GM19238 (cell line): ENCODE results near the gene IL1RL1.
"Not testable (repeated sequence)": the region's sequence is repeated elsewhere in the genome, so short reads cannot be mapped to it uniquely, and the experiment has no call there.

Experiments used
- DNase-seq: peaks from one replicate; pipeline ENCODE4 v3.0.0; 2011; ENCODE audit warnings: low spot score; ENCODE audit not compliant: insufficient read length

IL1RL1 gene

DNA sequence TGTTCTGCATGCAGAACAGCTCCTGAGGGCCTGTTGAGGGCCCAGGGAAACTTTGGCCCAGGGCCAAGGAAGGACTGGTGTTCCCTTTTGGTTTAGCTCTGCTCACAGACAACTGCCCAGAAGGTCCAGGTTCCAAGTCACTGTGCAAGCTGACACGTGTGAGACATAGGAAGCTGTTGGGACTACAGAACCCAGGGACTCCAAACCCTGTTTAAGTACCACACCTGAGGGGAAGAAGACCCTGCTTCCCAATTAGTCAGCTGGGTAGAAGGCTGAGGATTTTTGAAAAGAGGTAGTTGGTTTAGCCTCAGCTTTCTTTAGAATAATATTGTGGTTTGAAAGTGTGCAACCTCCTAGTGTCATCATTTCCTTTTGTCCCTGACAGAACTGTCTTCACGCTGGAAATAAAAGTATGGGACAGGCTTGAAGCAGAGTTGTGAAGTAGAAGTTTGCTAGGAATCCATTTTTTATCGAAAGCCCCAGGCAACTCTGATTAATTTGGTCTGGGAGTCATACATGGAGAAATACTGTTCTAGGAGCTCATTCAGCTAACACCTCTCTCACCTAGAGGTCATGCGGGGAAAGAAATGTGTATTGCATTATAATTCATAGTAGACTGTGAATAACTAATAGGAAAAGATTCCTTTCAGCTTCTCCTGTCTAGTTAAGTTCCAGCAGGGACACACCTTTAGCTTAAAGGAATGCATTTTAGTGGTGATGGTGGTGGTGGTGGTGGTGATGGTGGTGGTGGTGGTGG, 19.9 kb upstream of the IL1RL1 start:
- no peak for DNase-seq

- no peak for DNase-seq
These were observed 16.4 kb upstream of the IL1RL1 start for GRCh38 chr2:102294802-102295489.

- no peak for DNase-seq
These were observed 15.8 kb upstream of the IL1RL1 start for GRCh38 chr2:102295566-102295965.

- DNase-seq = no peak
These were observed 14.9 kb upstream of the IL1RL1 start for GRCh38 chr2:102296449-102296848.

GRCh38 chr2:102297891-102298290, 13.5 kb upstream of the IL1RL1 start:
- no peak for DNase-seq

DNA sequence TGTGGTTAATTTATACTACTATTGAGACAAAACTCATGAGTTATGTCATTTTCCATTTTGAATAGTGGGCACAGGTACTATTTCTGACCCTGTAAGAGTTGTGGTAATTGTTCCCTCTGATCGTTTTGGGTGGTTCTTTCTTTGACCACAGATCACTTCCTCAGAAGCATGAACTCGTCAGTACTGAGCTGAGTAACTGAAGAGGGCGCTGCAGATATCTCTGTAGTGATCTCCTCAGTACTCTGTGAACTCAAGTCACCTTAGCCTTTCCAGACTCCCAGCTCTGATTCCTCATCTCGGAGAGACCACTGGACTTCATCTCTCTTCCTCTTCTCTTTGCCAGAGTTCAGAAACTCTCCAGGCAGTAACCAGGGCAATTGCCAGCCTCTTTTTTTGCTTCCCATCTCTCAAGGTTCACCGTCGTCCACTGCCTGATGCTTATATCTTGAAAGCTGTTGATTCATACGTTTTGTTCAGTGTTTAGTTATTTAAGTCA, 9.4 kb upstream of the IL1RL1 start:
- DNase-seq = no peak

- no peak for DNase-seq
These were observed 8.9 kb upstream of the IL1RL1 start for GRCh38 chr2:102302458-102302857.

DNA sequence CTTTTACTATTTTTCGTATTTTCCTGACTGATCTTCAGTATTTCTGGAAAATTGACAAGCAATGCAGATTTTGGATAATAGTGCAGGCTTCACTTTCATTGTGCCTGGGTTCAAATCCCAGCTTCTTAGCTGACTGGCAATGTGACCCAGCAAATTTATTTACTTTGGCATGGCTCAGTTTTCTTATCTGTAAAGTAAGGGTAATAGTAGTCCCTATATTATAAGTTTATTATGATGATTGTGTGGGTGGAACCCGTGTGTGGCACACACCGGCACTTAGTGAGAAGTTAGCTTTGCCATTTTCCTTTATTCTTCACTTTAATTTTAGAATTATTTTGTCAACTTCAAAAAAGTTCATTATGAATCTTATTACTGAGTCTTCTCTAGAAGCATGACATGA, 7.8 kb upstream of the IL1RL1 start:
- no peak for DNase-seq

- no peak for DNase-seq
These were observed 7.1 kb upstream of the IL1RL1 start for GRCh38 chr2:102304268-102304667.

DNA sequence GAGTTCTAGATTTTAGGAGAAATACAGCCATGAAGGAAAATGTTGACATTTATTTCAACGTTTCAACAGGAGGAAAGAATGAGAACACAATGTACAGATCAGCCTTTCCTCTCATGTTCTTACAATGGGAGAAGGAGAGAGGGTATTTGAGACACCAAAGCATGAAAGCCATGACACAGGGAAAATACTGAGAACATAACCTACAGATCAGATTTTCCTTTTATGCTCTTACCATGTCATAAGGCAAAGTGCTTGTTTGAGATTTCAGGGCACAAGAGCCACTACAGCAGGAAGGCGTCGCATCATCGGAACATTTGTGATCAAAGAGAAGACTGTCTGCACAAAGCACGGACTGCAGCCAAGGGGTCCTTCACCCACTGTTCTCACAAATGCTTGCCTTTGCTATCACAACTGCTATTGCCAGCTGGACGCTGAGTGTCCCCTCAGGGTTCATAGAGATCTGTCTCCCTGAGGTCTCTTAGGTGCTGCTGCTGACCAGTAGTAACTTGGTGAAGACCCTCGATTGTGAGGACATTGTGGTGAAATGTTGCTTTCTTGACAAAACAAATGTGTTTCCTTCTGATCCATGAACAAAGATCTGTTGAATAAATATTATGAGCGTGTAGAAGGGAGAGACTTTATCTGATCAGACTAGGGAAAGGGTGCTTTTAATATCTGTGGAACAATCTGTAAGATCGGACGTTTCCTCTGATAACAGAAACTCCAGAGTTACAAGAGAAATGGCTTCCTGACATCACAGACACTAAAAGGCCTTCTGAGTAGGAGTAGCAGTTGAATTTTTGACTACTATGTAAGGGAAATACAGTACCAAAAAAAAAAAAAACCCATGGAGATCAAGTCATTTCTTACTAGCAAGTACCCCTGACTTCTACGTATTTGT, 6.4 kb upstream of the IL1RL1 start:
- no peak for DNase-seq

- DNase-seq = no peak
These were observed 5.2 kb upstream of the IL1RL1 start for GRCh38 chr2:102306125-102306524.

GRCh38 chr2:102313025-102313424, 1.7 kb downstream of the IL1RL1 start:
- DNase-seq = no peak

DNA sequence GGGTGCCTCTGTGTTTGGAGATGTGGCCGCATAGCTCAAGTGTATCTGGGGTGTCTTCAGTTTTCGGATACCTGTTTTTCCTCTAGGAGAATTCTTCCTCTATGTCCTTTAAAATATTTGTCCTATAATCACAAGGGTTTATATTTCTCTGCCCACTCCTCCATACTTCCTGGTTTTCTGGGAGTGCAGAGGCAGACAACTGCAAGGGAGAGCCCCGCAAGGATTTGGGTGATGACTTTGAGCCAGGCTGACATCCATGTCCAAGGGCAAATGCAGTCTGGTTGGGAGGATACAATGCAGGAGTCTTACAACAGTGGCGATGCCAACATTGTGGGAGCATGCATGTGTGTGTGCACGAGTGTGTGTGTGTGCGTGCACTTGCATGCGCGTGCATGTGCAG, 2.1 kb downstream of the IL1RL1 start:
- DNase-seq = no peak

GRCh38 chr2:102313950-102314349, 2.6 kb downstream of the IL1RL1 start:
- no peak for DNase-seq

DNA sequence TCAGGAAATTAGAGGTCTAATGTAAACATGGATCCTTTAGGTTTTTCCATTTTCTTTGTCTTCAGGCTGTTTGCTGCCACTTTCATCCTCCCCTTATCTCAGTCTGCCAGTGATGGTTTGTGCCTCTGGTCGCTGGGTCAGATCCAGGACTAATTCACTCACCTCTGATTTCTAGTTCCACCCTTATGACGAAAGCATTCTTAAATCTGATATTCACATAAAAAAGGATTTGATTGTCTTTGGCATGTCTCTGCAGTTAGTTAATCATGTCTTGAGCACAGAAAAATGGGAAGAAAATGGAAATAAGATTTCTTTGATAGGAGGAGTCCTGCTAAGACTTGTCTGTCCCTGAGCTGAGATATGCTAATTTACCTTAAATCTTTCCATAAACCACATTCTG, 4.6 kb downstream of the IL1RL1 start:
- no peak for DNase-seq

DNA sequence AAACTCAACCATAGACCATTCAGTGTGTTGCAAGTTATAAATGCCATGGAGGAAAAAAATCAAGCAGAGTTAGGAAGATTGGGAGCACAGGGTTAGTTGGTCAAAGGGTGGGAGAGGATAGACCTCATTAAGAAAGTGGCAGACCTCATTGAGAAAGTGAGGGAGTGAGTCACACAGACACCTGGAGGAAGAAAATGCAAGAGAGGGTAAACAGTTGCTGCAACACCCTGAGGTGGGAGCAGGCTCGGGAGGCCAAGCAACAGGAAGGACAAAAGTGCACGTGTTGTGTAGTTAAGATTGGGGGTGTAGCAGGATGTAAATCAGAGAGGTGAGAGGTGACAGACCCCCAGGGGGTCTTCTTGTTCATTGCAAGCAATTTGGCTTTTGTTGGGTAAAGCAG, 6.4 kb downstream of the IL1RL1 start:
- DNase-seq = no peak

GRCh38 chr2:102318437-102318836, 7.1 kb downstream of the IL1RL1 start:
- DNase-seq = no peak

- DNase-seq = no peak
These were observed 10.8 kb downstream of the IL1RL1 start for GRCh38 chr2:102321941-102322719.

- not testable (repeated sequence) for DNase-seq
These were observed 13.6 kb downstream of the IL1RL1 start for GRCh38 chr2:102324914-102325313.

GRCh38 chr2:102331311-102331980, 20.1 kb downstream of the IL1RL1 start:
- DNase-seq = no peak

DNA sequence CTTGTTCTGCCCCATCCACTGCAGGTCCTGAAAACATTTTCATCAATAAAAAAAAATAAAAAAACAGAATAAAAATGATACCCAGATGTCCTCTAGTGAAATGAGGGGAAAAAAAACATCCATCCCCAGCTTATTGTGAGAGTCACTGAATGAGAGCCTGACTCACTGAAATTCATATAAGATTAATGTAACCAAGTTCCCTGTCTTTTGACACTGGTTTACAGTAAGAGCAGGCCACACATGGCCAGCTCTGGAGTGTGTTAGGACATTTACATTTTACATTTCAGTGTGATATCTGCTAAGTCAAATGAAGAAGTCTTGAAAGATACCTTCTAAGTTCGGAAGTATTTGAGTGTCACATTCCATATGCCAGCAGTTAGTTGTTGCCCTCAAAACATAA, 23.1 kb downstream of the IL1RL1 start:
- DNase-seq = no peak
